K562 (cell line): Measurements from ENCODE around the gene ACOT4. TPM values are rescaled to one million over a fixed set of nuclear protein-coding genes. Genes with fewer than 3 reads are reported as not detected.

Experiments used
- CTCF ChIP-seq, 3 experiments: IDR thresholded peaks in 2 of 3; conservative IDR thresholded peaks in 1 of 3; 2 replicates each; pipeline ENCODE4 v1.5.1; 2011 to 2012; ENCODE audit warnings: low read length in 3 of 3, mild to moderate bottlenecking in 3 of 3, control low read depth in 2 of 3, improper control_type of control experiment in 1 of 3, inconsistent platforms in 1 of 3, low read depth in 1 of 3, mixed read lengths in 1 of 3, moderate library complexity in 1 of 3; ENCODE audit not compliant: insufficient read depth in 2 of 3
- DLX4 ChIP-seq: fragments of 250-450 bp; sonication (Bioruptor Pico); IDR thresholded peaks from 2 replicates; pipeline ENCODE4 v1.6.1; 2021; ENCODE audit warnings: mild to moderate bottlenecking
- EZH2 ChIP-seq: IDR thresholded peaks from 2 replicates; pipeline ENCODE4 v1.6.1; 2012; ENCODE audit warnings: low read depth, mild to moderate bottlenecking, inconsistent platforms, low read length, borderline replicate concordance
- GMEB1 ChIP-seq: fragments of 250-450 bp; sonication (Bioruptor Pico); IDR thresholded peaks from 2 replicates; pipeline ENCODE4 v1.4.0; 2020; ENCODE audit warnings: mild to moderate bottlenecking
- HIVEP1 ChIP-seq: fragments of 250-450 bp; sonication (Bioruptor Pico); IDR thresholded peaks from 2 replicates; pipeline ENCODE4 v1.4.0; 2020; ENCODE audit warnings: mild to moderate bottlenecking
- ILF3 ChIP-seq: fragments of 450-650 bp; IDR thresholded peaks from 2 replicates; pipeline ENCODE4 v1.6.1; 2018; ENCODE audit warnings: antibody characterized with exemption, mild to moderate bottlenecking, moderate library complexity, borderline replicate concordance
- KLF13 ChIP-seq: fragments of 450-650 bp; IDR thresholded peaks from 2 replicates; pipeline ENCODE4 v1.6.1; 2016; ENCODE audit warnings: missing genetic modification characterization, low read depth, mild to moderate bottlenecking, missing compliant biosample characterization, moderate library complexity, borderline replicate concordance
- MEF2A ChIP-seq: IDR thresholded peaks from 2 replicates; pipeline ENCODE4 v1.6.1; 2011; ENCODE audit warnings: low read depth, mild to moderate bottlenecking, low read length, moderate library complexity; ENCODE audit not compliant: control insufficient read depth
- MIER1 ChIP-seq: fragments of 450-650 bp; IDR thresholded peaks from 2 replicates; pipeline ENCODE4 v1.6.1; 2016; ENCODE audit warnings: antibody characterized with exemption, mild to moderate bottlenecking, low read depth
- MTA1 ChIP-seq: fragments of 450-650 bp; IDR thresholded peaks from 2 replicates; pipeline ENCODE4 v1.6.1; 2017; ENCODE audit warnings: borderline replicate concordance
- MXI1 ChIP-seq: IDR thresholded peaks from 2 replicates; pipeline ENCODE4 v1.6.1; 2011; ENCODE audit warnings: low read depth, mild to moderate bottlenecking, improper control_type of control experiment, low read length
- TAF15 ChIP-seq: fragments of 200-400 bp; formaldehyde crosslinking; IDR thresholded peaks from 2 replicates; pipeline ENCODE4 v1.6.1; 2017; ENCODE audit warnings: mild to moderate bottlenecking, low read depth, low read length, moderate library complexity
- TAF7 ChIP-seq: fragments of 450-650 bp; IDR thresholded peaks from 2 replicates; pipeline ENCODE4 v1.6.1; 2016; ENCODE audit warnings: missing genetic modification characterization, missing compliant biosample characterization
- TAF9B ChIP-seq: fragments of 450-650 bp; IDR thresholded peaks from 2 replicates; pipeline ENCODE4 v1.6.1; 2018; ENCODE audit warnings: mild to moderate bottlenecking; ENCODE audit not compliant: partially characterized antibody
- YY1 ChIP-seq, 3 experiments: IDR thresholded peaks; 2 replicates each; pipeline ENCODE4 v1.6.1; 2011; ENCODE audit warnings: low read length in 2 of 3, mild to moderate bottlenecking in 2 of 3, moderate library complexity in 2 of 3, borderline replicate concordance in 1 of 3, control low read depth in 1 of 3, low read depth in 1 of 3; ENCODE audit not compliant: insufficient read depth in 3 of 3, insufficient replicate concordance in 2 of 3, control insufficient read depth in 1 of 3, insufficient read length in 1 of 3; ENCODE audit errors: extremely low read depth in 1 of 3
- ZMIZ1 ChIP-seq, 2 experiments: fragments of 150-350 bp in 1 of 2; IDR thresholded peaks; 2 replicates each; pipeline ENCODE4 v1.6.1; 2012 to 2016; ENCODE audit warnings: low read depth in 2 of 2, low read length in 2 of 2, mild to moderate bottlenecking in 1 of 2, moderate library complexity in 1 of 2
- ZNF121 ChIP-seq: sonication (generic); formaldehyde crosslinking; conservative IDR thresholded peaks from 2 replicates; pipeline ENCODE4 v1.8.0; 2022; ENCODE audit warnings: missing genetic modification reagents
- ZNF57 ChIP-seq: fragments of 450-650 bp; formaldehyde crosslinking; IDR thresholded peaks from 2 replicates; pipeline ENCODE4 v1.4.0; 2020; ENCODE audit warnings: mild to moderate bottlenecking, moderate library complexity
- polyA plus RNA-seq, 8 experiments: library from polyadenylated mRNA; depleted of rRNA in 4 of 8; stranded (reverse) in 5 of 8; unstranded in 3 of 8; fragments of >200 nt; fragmentation: Nextera tagmentation in 2 of 8; fragmentation: Illumina TruSeq in 1 of 8; extraction: Ambion mirVana in 2 of 8; extraction: Trizol in 1 of 8; gene quantifications; 2 replicates each; pipeline versions ENCODE4 v1.2.1 to v1.2.3, GENCODE V29; 2011 to 2014; ENCODE audit warnings: inconsistent platforms in 1 of 8, missing spikeins in 1 of 8
- total RNA-seq, 7 experiments: library from RNA; depleted of rRNA in 6 of 7; stranded (reverse); fragments of >200 nt in 6 of 7; fragmentation: Illumina TruSeq in 2 of 7; extraction: Trizol in 2 of 7; gene quantifications; 2 replicates each; pipeline versions ENCODE4 v1.2.1 to v1.2.3, GENCODE V29; 2011 to 2021; ENCODE audit warnings: low replicate concordance in 1 of 7

ACOT4 gene
- total and polyA plus RNA-seq, 9 of the 15 experiments (the other 6 are each of a cell fraction or from before 2014, with no cell fraction given), result not detected

GRCh38 chr14:73644531-73645247, 53.0 kb downstream of the ACOT4 start, which contains the start of gene DNAL1 (continued):
- TF ChIP-seq ZMIZ1 (IDR thresholded peaks at IDR 0.05; ENCODE audit: low read depth in 2 of 2, low read length in 2 of 2) (no peak), KLF13 (tag) (no peak), TAF9B (peak; percentile 35), ZNF57 (CRISPR knock-in tag) (no peak), MXI1 (no peak), TAF7 (tag) (0 out of 2 replicates have a peak, but pooled peaks have one; percentile 30), GMEB1 (CRISPR knock-in tag) (no peak), MEF2A (no peak), MTA1 (0 out of 2 replicates have a peak, but pooled peaks have one; percentile 23), MIER1 (no peak), YY1 (IDR thresholded peaks at IDR 0.05; ENCODE audit: borderline replicate concordance in 1 of 3, control insufficient read depth in 1 of 3, extremely low read depth in 1 of 3, insufficient read depth in 3 of 3, insufficient read length in 1 of 3, insufficient replicate concordance in 2 of 3, low read depth in 1 of 3, low read length in 2 of 3) (peak in 2 of 3 experiments; percentile 32 to 62), ZNF121 (CRISPR knock-in tag) (no peak), ILF3 (no peak), TAF15 (no peak), EZH2 (no peak), HIVEP1 (CRISPR knock-in tag) (no peak), DLX4 (CRISPR knock-in tag) (no peak), CTCF (IDR thresholded peaks at IDR 0.05 in 2 of 3, conservative IDR thresholded peaks at IDR 0.05 in 1 of 3; ENCODE audit: insufficient read depth in 2 of 3, low read depth in 1 of 3, low read length in 3 of 3) (no peak)
